NK-92 treated with Interleukin-12 subunit alpha and Interleukin-12 subunit beta, amount 100 ng/mL, for 24 hours (cell line): ENCODE results near the gene HIP1.
"Not testable (repeated sequence)": the region's sequence is repeated elsewhere in the genome, so short reads cannot be mapped to it uniquely, and the experiment has no call there.

Experiments
- DNase-seq: peaks from one replicate; lab custom pipeline; 2025; lab: John Stamatoyannopoulos, UW

Gene HIP1

GRCh38 chr7:75492020-75492419 is 246.7 kb downstream of the HIP1 start, which contains the start of gene SPDYE5:
TSS of gene SPDYE5 (plus strand) at chr7:75492320. CDS start at chr7:75494048, 1,728 bp downstream.
- DNase-seq, result not testable (repeated sequence)

GRCh38 chr7:75485979-75486643 is 252.6 kb downstream of the HIP1 start, which contains the start of gene POM121C:
TSS of gene POM121C (minus strand) at chr7:75486299. CDS start at chr7:75441496, 44,803 bp downstream.
- DNase-seq, result peak; percentile 94

GRCh38 chr7:75485355-75485978 is 253.3 kb downstream of the HIP1 start:
- not testable (repeated sequence) for DNase-seq
